Measurements from ENCODE around the gene HOXC4.
"Not testable (repeated sequence)": the region's sequence is repeated elsewhere in the genome, so short reads cannot be mapped to it uniquely, and the experiment has no call there.

Gene HOXC4

GRCh38 chr12:54041097-54041690 lies 12.4 kb upstream of the HOXC4 start:
- no peak for DNase-seq

- not testable (repeated sequence) for DNase-seq
Observed at GRCh38 chr12:54042033-54042432, 11.6 kb upstream of the HOXC4 start.

- no peak for DNase-seq
Observed at GRCh38 chr12:54042970-54043853, 10.4 kb upstream of the HOXC4 start.

- no peak for DNase-seq
Observed at GRCh38 chr12:54044425-54045103, 9.1 kb upstream of the HOXC4 start.

- DNase-seq = no peak
Observed at GRCh38 chr12:54045401-54045800, 8.2 kb upstream of the HOXC4 start.

- no peak for DNase-seq
Observed at GRCh38 chr12:54045868-54046521, 7.6 kb upstream of the HOXC4 start.

GRCh38 chr12:54046809-54047159 lies 6.9 kb upstream of the HOXC4 start:
- DNase-seq = no peak

GRCh38 chr12:54047160-54047963 lies 6.3 kb upstream of the HOXC4 start:
- DNase-seq = no peak

- no peak for DNase-seq
Observed at GRCh38 chr12:54047964-54048303, 5.7 kb upstream of the HOXC4 start.

GRCh38 chr12:54048406-54049093 lies 5.1 kb upstream of the HOXC4 start:
- no peak for DNase-seq

GRCh38 chr12:54049108-54049507 lies 4.5 kb upstream of the HOXC4 start:
- DNase-seq = no peak

- DNase-seq = no peak
Observed at GRCh38 chr12:54050482-54050810, 3.2 kb upstream of the HOXC4 start.

- no peak for DNase-seq
Observed at GRCh38 chr12:54051026-54051842, 2.4 kb upstream of the HOXC4 start.

- DNase-seq = no peak
Observed at GRCh38 chr12:54051874-54052437, 1.7 kb upstream of the HOXC4 start.

GRCh38 chr12:54052438-54053002 lies 1.1 kb upstream of the HOXC4 start:
- no peak for DNase-seq

GRCh38 chr12:54053003-54053750 lies 458 bp upstream of the HOXC4 start:
- no peak for DNase-seq

GRCh38 chr12:54054742-54055194 lies 1.1 kb downstream of the HOXC4 start:
- no peak for DNase-seq

- DNase-seq = no peak
Observed at GRCh38 chr12:54055552-54055951, 1.9 kb downstream of the HOXC4 start.

- DNase-seq = no peak
Observed at GRCh38 chr12:54056110-54056509, 2.5 kb downstream of the HOXC4 start.

All from fibroblast of skin of scalp (primary cell).